ENCODE data around the gene CEND1.

The CEND1 gene

GRCh38 chr11:831118-831864, 41.4 kb upstream of the CEND1 start:
- Histone ChIP-seq H3K36me3 (ENCODE audit: insufficient read depth, low read length) (peaks cover 5% of the 10 kb centered on the region), H2AFZ (ENCODE audit: low read depth, low read length) (no peak overlapping the region), H3K4me3 (ENCODE audit: low read length) (no peak overlapping the region), H3K27me3 (ENCODE audit: insufficient read depth, low read length) (peaks cover 7% of the 10 kb centered on the region), H3K4me1 (ENCODE audit: insufficient read depth, low read length) (peaks cover 68% of the 10 kb centered on the region), H3K9me3 (ENCODE audit: low read length) (no peaks in the 10 kb centered on the region)

- no peaks in the 10 kb centered on the region for H3K9me3 ChIP-seq (ENCODE audit: low read length)
- H3K4me3 ChIP-seq (ENCODE audit: low read length), result peak overlapping the region; percentile 35
- H2AFZ ChIP-seq (ENCODE audit: low read depth, low read length), result no peak overlapping the region
- H3K27me3 ChIP-seq (ENCODE audit: insufficient read depth, low read length), result peaks cover 7% of the 10 kb centered on the region
- H3K4me1 ChIP-seq (ENCODE audit: insufficient read depth, low read length), result peaks cover 68% of the 10 kb centered on the region
- no peaks in the 10 kb centered on the region for H3K36me3 ChIP-seq (ENCODE audit: insufficient read depth, low read length)
These were observed 40.6 kb upstream of the CEND1 start for GRCh38 chr11:830295-831117.

- H3K27me3 ChIP-seq (ENCODE audit: insufficient read depth, low read length), result peaks cover 7% of the 10 kb centered on the region
- H3K36me3 ChIP-seq (ENCODE audit: insufficient read depth, low read length), result peaks cover 4% of the 10 kb centered on the region
- peaks cover 68% of the 10 kb centered on the region for H3K4me1 ChIP-seq (ENCODE audit: insufficient read depth, low read length)
- H3K4me3 ChIP-seq (ENCODE audit: low read length), result peak overlapping the region; percentile 35
- H2AFZ ChIP-seq (ENCODE audit: low read depth, low read length), result no peak overlapping the region
- no peaks in the 10 kb centered on the region for H3K9me3 ChIP-seq (ENCODE audit: low read length)
These were observed 40.0 kb upstream of the CEND1 start for GRCh38 chr11:829847-830294.

GRCh38 chr11:829176-829846, 39.4 kb upstream of the CEND1 start:
- Histone ChIP-seq H2AFZ (ENCODE audit: low read depth, low read length) (no peak overlapping the region), H3K4me1 (ENCODE audit: insufficient read depth, low read length) (peaks cover 63% of the 10 kb centered on the region), H3K36me3 (ENCODE audit: insufficient read depth, low read length) (peaks cover 8% of the 10 kb centered on the region), H3K27me3 (ENCODE audit: insufficient read depth, low read length) (peaks cover 7% of the 10 kb centered on the region), H3K9me3 (ENCODE audit: low read length) (no peaks in the 10 kb centered on the region), H3K4me3 (ENCODE audit: low read length) (peak overlapping the region; percentile 35)

GRCh38 chr11:828506-829175, 38.8 kb upstream of the CEND1 start:
- peaks cover 14% of the 10 kb centered on the region for H3K36me3 ChIP-seq (ENCODE audit: insufficient read depth, low read length)
- H3K4me1 ChIP-seq (ENCODE audit: insufficient read depth, low read length), result peaks cover 58% of the 10 kb centered on the region
- peak overlapping the region; percentile 35 for H3K4me3 ChIP-seq (ENCODE audit: low read length)
- H2AFZ ChIP-seq (ENCODE audit: low read depth, low read length), result no peak overlapping the region
- peaks cover 7% of the 10 kb centered on the region for H3K27me3 ChIP-seq (ENCODE audit: insufficient read depth, low read length)
- no peaks in the 10 kb centered on the region for H3K9me3 ChIP-seq (ENCODE audit: low read length)

- H3K9me3 ChIP-seq (ENCODE audit: low read length), result no peaks in the 10 kb centered on the region
- no peak within 1 kb of the TSS for H2AFZ ChIP-seq (ENCODE audit: low read depth, low read length)
- peaks cover 55% of the 10 kb centered on the region for H3K4me1 ChIP-seq (ENCODE audit: insufficient read depth, low read length)
- H3K4me3 ChIP-seq (ENCODE audit: low read length), result peak within 1 kb of the TSS; percentile 35
- peaks cover 7% of the 10 kb centered on the region for H3K27me3 ChIP-seq (ENCODE audit: insufficient read depth, low read length)
- H3K36me3 ChIP-seq (ENCODE audit: insufficient read depth, low read length), result peaks cover 14% of the 10 kb centered on the region
These were observed 38.0 kb upstream of the CEND1 start, which contains the start of gene CRACR2B for GRCh38 chr11:827897-828192. Gene CRACR2B (plus strand): TSS chr11:827919. CDS start chr11:828608, 689 bp downstream.

GRCh38 chr11:827146-827896, 37.4 kb upstream of the CEND1 start:
- peaks cover 16% of the 10 kb centered on the region for H3K36me3 ChIP-seq (ENCODE audit: insufficient read depth, low read length)
- H3K4me3 ChIP-seq (ENCODE audit: low read length), result peak overlapping the region; percentile 35
- H2AFZ ChIP-seq (ENCODE audit: low read depth, low read length), result no peak overlapping the region
- H3K9me3 ChIP-seq (ENCODE audit: low read length), result no peaks in the 10 kb centered on the region
- peaks cover 7% of the 10 kb centered on the region for H3K27me3 ChIP-seq (ENCODE audit: insufficient read depth, low read length)
- H3K4me1 ChIP-seq (ENCODE audit: insufficient read depth, low read length), result peaks cover 52% of the 10 kb centered on the region

- Histone ChIP-seq H2AFZ (ENCODE audit: low read depth, low read length) (no peak overlapping the region), H3K27me3 (ENCODE audit: insufficient read depth, low read length) (peaks cover 7% of the 10 kb centered on the region), H3K9me3 (ENCODE audit: low read length) (no peaks in the 10 kb centered on the region), H3K4me1 (ENCODE audit: insufficient read depth, low read length) (peaks cover 47% of the 10 kb centered on the region), H3K36me3 (ENCODE audit: insufficient read depth, low read length) (peaks cover 20% of the 10 kb centered on the region), H3K4me3 (ENCODE audit: low read length) (peak overlapping the region; percentile 35)
These were observed 36.9 kb upstream of the CEND1 start for GRCh38 chr11:826836-827145.

- Histone ChIP-seq H3K9me3 (ENCODE audit: low read length) (no peaks in the 10 kb centered on the region), H2AFZ (ENCODE audit: low read depth, low read length) (no peak overlapping the region), H3K4me3 (ENCODE audit: low read length) (no peak overlapping the region), H3K4me1 (ENCODE audit: insufficient read depth, low read length) (peaks cover 41% of the 10 kb centered on the region), H3K27me3 (ENCODE audit: insufficient read depth, low read length) (peaks cover 5% of the 10 kb centered on the region), H3K36me3 (ENCODE audit: insufficient read depth, low read length) (peaks cover 20% of the 10 kb centered on the region)
These were observed 36.3 kb upstream of the CEND1 start for GRCh38 chr11:826227-826621.

- Histone ChIP-seq H3K9me3 (ENCODE audit: low read length) (no peaks in the 10 kb centered on the region), H3K36me3 (ENCODE audit: insufficient read depth, low read length) (peaks cover 20% of the 10 kb centered on the region), H2AFZ (ENCODE audit: low read depth, low read length) (no peak overlapping the region), H3K4me1 (ENCODE audit: insufficient read depth, low read length) (peaks cover 41% of the 10 kb centered on the region), H3K4me3 (ENCODE audit: low read length) (no peak overlapping the region), H3K27me3 (ENCODE audit: insufficient read depth, low read length) (peaks cover under 1% of the 10 kb centered on the region)
These were observed 35.7 kb upstream of the CEND1 start for GRCh38 chr11:825366-826226.

GRCh38 chr11:824942-825341, 35.1 kb upstream of the CEND1 start:
- Histone ChIP-seq H3K4me1 (ENCODE audit: insufficient read depth, low read length) (peaks cover 41% of the 10 kb centered on the region), H2AFZ (ENCODE audit: low read depth, low read length) (no peak overlapping the region), H3K27me3 (ENCODE audit: insufficient read depth, low read length) (no peaks in the 10 kb centered on the region), H3K4me3 (ENCODE audit: low read length) (no peak overlapping the region), H3K9me3 (ENCODE audit: low read length) (no peaks in the 10 kb centered on the region), H3K36me3 (ENCODE audit: insufficient read depth, low read length) (peaks cover 20% of the 10 kb centered on the region)

Data from neuron (in vitro differentiated cells).